Renal pelvis (tissue), 4 donors: ENCODE results near the gene GATAD2A. TPM values are rescaled to one million over a fixed set of nuclear protein-coding genes. Genes with fewer than 3 reads are reported as not detected.
"Not testable (repeated sequence)": the region's sequence is repeated elsewhere in the genome, so short reads cannot be mapped to it uniquely, and the experiment has no call there.

Experiments used
- DNase-seq: peaks from one replicate; pipeline ENCODE4 v3.0.0-alpha.2; 2013
- polyA plus RNA-seq, 3 donors: library from polyadenylated mRNA; unstranded; fragments of 120-200 nt; gene quantifications; one replicate each; pipeline ENCODE4 v1.2.1, GENCODE V29; 2013; ENCODE audit not compliant: insufficient read length in 3 of 3

The GATAD2A gene
- polyA plus RNA-seq, 3 donors: 48.7 to 61.4 (median 56.4) TPM

DNA sequence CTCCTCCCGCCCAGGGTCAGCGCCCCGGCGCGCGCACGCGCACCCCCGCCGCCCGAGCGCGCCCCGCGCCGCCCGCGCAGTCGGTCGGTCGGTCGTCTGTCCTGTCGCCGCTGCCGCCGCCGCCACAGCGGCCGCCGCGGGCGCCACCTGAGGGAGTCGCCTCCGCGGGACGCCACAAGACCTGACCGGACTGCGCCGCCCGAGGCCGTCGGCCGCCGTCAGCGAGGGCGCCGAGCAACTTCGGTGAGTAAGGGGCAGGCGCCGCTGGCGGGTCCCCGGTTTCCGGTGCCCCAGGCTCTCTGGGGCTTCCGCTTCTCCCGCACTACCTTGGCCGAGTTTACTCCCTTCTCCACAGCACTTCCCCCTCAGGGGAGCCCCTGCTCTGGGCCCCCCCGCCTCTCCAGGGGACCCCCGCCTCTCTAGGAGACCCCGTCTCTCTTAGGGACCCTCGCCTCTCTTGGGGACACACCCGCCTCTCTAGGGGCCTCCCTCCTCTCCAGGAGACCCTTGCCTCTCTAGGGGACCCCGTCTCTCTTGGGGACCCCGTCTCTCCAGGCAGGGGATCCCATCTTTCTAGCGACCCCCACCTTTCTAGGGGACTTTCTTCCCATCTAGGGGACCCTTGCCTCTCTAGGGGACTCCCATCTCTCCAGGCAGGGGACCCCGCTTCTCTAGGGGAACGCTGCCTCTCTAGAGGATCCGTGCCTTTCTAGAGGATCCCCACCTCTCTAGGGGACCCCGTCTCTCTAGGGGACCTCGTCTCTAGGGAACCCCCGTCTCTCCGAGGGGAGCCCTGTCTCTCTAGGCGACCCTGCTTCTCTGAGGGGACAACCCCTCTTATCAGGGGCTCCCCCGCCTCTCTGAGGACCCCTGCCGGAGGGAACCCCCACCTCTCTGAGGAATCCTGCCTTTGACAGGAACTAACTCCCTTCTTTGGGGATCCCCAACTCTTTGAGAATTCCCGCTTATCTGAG, 19.3 kb upstream of the GATAD2A start:
- no peak for DNase-seq

DNA sequence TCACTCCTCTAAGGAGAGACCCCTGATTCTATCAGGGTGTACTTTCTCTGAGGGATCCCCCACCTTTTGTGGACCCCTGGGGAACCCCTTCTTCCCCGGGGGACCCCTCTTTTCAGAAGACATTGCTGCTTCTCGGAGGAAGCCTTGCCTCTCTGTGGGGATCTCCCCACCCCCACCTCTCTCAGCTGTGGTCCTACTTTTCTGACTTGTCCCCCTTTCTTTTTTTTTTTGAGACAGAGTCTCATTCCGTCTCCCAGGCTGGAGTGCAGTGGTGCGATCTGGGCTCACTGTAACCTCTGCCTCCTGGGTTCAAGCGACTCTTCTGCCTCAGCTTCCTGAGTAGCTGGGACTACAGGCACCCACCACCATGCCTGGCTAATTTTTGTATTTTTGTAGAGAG, 18.4 kb upstream of the GATAD2A start:
- DNase-seq: no peak

DNA sequence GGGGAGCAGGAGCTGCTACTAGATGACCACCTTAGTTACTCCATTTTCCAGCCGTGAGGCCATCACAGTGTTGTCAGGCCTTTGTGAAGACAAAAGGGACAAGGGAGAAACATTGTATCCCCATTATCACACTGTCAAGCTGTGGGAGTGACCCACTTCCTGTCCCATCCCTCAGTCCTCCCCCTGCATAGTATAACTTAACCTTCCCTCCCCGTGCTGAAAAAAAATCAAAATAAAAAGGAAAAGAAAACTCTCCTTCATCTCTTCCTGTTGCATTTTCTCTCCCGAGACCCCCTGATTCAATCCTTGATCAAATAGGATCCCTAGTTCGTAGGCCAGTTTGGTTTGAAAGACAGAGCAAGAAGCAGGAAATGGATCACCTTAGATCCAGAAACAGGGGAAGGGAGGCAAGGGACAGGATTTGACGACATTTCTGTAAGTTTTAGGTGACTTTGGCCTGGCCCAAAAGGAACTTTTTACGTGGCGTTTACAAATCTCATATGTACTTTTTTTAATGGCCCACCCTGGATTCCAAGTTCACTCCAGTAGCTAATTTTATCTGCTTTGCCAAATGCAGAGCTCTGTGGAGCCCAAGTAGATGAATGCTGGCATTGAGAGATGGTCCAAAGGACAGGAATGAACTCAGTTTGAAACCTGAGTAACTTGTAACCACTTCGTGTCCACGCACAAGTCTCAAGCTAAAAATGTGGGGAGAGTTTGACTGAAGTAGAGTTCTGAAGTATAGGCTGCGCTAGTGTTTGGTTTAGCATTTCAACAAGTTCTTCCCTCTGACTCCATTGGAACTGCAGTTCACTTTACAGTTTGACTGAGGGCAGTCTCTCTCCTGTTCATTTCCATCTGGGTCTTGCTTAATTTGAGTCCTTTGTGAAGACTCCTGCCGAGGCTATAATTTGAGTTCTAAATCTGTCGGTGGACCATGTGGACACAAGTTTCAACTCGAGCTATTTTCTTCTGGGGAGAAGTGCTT, 16.6 kb upstream of the GATAD2A start:
- DNase-seq: no peak

DNA sequence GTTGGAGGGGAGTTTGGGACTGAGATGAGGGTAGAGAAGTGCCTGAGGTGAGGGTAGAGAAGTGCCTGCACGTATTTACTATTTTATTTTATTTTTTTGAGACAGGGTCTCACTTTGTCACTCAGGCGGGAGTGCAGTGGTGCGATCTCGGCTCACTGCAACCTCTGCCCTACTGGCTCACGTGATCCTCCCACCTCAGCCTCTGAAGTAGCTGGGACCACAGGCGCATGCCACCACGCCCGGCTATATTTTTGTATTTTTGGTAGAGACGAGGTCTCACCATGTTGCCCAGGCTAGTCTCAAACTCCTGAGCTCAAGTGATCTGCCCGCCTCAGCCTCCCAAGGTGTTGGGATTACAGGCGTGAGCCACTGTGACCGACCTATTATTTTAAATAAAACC, 15.8 kb upstream of the GATAD2A start:
- not testable (repeated sequence) for DNase-seq

DNA sequence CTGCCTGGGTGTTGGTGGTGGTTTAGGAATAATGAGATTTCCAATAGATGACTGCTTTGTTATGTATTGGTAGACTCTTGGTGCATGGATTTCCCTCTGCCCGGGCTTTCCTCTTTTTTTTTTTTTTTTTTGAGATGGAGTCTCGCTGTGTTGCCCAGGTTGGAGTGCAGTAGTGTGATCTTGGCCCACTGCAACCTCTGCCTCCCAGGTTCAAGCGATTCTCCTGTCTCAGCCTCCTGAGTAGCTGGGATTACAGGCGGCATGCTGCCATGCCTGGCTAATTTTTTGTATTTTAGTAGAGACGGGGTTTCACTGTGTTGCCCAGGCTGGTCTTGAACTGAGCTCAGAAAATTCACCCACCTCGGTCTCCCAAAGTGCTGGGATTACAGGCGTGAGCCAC, 11.1 kb upstream of the GATAD2A start:
- not testable (repeated sequence) for DNase-seq

DNA sequence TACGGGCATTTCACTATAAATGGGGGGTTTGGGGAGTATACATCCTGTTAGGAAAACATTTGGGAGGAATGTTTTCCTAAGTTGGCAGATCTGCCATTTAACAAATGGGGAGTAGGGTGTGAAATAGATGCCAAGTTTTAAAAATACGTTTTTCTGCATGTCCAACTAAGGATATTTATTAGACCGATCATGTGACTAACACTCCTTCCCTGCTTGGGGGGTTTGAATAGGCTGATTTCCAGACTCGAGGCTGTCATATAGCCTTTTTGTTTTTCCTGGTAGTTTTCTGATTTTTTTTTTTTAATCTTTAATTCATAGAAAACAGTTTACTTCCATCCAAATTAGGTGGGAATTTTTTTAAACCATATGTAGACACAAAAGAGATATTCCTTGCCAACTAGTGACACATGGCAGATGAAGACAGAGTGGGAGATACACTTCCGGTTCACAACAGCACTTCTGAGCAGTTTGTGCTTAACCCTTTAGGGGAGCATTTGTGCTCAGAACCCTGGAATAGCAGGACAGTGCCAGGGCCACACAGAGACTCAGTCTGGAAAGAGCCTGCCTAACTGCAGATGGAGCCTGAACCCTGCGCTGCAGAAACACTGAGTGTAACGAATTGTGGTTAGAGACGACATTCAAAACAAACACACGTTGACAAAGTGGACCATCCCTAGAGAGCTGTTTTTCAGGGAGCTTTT, 5.6 kb upstream of the GATAD2A start:
- no peak for DNase-seq

DNA sequence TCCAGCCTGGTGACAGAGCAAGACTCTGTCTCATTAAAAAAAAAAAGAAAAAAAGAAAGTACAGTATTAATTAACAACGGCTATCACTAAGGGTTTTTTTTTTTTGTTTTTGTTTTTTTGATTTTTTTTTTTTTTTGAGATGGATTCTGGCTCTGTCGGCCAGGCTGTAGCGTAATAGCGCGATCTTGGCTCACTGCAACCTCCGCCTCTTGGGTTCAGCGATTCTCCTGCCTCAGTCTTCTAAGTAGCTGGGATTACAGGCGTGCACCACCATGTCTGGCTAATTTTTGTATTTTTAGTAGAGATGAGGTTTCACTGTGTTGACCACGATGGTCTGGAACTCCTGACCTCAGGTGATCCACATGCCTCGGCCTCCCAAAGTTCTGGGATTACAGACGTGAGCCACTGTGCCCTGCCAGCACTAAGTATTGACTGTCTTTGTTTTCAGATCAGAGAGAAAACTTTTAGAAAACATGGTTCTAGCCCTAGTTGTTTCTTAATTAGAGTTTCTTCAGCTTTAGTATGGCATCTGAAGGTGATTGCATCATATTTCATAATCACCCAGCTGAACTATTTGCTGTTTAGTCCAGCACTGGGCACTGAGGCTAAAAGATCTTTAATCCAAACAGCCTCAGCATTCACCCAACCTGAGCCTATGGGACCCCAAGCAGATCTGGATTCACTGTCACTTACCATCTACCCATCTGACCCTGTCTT, 2.7 kb upstream of the GATAD2A start:
- DNase-seq: no peak

DNA sequence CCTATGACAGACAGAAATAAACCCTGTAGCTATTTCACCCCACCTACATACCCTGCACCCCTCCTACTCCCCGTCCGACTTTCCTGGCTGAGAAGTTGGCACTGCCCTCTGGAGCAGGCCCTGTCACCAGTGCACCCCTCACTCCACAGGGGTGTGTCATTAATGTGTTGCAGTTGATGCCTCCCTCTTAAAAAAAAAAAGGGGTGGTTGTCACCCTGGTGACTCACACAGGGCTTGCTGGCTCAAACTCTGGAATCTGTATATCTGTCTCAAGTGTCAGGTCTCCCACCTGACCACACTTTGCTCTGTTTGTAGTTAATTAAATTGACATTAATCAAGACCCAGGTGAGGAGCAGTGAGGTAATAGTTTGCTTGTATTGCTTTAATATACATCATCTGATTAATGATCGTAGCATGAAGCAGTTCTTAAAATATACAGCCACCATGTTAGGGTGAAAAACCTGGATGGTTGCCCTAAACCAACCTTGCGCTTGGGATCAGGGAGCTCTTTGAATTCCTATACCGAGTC, 2.0 kb upstream of the GATAD2A start:
- no peak for DNase-seq

DNA sequence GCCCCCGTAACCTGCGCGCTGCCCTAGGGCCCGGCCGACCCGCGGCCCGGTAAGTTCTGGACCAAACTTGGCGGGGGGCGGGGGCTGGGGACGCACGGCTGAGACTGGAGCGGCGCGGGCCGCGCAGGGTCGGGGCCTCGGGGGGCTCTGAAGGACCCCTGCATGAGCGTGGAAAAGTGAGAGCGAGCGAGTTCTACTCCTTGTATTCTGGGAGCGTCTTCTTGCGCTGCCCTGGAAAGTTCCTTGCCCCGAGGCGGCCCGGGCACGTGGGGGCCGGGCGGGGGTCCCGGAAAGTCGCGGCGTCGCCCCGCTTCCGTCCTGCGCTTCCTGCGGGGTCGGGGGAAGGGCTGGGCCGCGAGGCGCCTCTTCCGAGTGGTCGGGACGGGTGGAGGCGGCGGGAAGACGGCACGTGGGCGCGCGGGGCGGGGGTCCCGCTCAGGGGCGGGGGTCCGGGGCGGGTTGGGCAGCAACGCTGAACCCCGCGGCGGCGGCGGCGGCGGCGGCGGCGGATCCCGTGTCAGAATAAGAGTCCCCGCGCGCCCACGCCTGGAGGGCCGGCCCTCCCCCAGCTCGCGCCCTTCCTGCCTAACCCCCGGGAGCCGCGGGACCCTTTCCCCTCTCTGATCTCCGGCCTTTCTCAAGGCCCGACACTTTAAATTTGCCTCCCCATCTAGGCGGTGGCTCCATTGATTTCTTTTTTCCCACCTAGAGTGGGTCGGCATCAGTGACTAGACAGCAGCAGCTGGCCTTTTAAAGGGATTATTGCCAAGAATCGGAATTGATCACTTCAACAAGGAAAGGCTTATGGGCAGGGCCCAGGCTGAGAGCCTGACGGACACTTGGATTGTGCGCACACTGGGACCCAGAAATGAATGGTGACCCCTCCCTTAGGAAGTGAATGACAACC, 749 bp downstream of the GATAD2A start:
- no peak for DNase-seq

DNA sequence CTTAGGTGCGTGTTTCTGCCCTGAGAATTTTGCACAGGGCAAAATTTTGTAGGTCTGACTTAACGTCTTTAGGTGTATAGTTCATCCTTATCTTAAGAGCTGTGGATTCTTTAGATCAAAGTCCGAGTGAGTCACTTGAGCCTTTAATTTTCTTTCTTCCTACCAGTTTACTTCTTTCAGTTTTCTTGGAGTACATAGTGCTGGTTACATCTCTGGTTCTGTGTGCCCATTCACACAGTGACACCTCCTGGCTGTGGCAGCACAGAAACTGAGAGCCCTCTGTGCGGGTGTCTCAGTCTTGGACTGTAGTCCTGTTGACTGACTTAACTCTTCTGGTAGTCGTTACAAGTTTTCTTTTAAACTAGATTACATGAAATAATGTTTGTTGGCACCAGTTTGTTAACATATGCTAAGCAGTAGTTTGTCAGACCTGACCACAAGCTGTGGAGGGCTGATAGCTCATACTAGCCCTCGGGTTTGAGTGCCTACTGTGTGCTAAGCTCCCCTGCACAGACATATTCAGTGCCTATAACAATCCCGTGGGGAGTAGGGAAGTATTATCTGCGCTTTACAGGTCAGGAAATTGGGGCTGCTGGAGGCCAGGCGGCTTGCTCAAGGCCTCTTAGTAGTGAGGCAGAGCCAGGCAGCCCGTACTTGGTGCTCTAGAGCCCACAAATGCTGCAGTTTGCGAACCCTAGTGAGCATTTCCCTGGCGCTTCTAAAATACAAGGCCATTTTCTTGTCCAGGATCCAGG, 1.6 kb downstream of the GATAD2A start:
- DNase-seq: no peak

DNA sequence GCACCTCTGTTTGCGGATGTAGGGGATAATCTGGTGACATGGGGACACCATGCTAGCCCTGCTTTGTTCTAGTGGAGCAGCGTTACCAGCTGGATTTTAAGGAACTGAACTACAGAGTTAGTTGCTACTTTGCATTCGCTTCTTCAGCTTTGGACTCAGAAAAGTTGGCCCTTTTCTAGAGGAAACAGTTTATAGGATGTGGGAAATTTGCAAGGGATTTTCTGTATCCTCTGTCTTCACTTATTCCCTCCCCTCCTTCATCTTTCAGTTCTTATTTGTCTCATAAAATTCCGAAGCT, 2.1 kb downstream of the GATAD2A start:
- DNase-seq: no peak

DNA sequence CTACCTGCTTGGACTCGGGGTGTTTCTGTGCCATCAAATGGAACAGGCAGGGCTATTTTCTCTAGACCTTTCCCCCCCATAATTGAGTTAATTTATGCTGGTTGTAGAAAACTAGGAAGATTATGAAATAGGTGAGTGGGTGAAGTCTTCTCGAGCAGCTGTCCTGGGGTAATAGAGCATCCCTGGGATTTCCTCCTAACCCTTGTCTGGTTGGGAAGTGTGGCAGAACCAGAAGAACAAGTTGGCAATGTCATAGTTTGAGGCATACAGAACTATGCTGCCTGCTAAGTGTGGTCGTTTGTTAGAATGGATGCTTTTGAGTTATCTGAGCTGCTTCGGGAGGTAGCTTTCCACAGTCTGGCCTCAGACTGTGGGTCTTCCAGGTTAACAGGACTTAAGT, 3.7 kb downstream of the GATAD2A start:
- no peak for DNase-seq

DNA sequence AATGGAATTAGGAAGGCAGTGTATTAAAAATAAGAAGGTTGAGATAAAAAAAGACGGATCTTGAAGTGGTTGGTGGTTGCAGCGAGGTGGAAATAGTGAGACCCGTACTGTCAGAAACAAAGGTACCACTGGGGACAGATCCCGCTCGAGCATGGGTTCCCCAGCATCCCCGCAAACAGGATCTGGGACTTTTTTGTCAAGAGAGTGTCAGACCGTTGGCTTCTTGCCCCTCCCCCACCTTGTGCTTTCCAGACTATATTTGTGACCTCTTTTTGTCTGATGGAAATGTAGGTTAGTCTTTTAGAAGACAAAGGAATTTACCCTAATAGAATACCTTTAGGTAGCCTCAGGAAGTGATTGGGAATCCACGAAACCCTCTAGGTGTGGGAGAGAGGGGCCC, 4.2 kb downstream of the GATAD2A start:
- no peak for DNase-seq

DNA sequence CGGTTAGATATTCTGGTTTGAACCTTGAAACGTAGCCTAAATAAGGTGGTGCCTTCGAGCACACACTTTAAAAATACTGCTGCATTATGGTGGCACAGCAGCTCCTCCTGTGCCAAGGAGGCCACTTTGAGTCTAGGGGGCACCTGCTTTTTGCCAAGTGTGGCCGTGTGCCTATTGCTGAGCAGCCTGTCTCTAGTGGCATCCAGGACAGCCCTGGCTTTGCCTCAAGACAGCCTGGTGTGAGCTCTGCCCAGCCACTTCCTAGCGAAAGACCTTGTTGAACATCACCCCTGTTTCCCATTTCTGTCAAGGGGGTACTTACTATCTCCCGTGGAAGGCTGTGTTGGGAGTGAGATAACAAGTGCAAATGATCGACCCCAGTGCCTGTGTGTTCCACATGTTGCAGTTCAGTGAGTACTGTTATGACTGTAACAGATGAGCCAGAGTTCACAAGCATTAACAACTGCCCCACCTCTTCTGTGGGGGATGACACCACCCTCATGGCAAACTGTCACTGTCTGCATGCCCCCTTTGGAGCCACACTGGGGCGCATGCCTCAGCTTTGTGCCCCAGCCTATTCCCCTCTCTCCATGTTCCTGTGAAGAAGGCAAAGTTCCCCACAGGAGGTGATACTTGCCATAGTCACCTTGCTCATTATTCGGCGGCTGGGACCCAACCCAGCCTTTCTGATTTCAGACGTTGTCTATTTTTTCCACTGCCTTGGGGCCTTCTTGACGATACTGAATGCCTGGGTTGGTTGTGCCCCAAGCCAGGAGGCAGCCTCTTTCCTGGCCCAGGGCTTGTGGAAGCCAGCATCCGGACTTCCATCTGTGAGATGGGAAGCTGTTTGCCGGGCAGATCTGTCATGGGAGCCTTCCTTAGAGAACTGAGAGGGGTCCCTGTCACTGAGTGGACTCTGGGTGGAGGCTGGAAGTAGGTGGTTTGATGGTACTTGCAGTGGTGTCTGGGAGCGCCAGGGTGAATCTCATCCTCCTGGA, 5.4 kb downstream of the GATAD2A start:
- DNase-seq: no peak

DNA sequence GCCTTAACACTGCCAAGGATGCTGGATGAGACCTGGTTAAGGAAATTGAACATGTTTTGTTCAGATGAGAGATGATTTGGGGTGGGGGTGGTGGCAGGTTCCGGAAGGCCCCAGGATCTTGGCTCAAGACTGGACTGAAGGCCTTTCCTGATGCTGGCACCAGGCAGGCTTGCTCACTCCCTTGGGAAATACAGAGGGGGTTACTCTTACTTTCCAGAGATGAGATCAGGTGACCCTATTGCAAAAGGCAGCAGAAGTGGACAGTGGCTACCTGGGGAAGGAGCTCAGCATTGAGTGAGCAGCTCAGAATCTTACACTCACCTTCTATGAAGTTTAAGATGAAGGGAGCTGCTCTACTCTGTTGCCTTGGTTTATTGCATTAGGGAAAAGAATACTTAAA, 10.8 kb downstream of the GATAD2A start:
- no peak for DNase-seq

DNA sequence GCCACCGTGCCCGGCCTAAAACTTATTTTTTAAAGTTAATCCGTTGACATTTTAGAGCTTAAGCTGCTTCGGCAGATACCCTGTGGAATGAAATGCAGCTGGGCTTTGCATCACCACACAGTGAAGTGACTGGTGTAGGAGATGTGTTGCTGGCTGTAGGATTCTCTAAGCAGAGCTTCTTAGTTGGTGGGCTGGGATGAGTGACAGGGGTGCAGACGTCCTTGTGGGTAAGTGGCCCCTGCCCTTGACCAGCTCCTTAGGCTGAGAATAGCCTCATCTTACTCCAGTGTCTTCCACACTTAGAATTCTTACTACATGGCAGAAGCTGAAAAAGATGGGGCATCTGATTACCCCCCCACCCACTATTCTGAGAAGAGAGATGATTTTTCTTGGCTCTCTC, 11.6 kb downstream of the GATAD2A start:
- DNase-seq: no peak

DNA sequence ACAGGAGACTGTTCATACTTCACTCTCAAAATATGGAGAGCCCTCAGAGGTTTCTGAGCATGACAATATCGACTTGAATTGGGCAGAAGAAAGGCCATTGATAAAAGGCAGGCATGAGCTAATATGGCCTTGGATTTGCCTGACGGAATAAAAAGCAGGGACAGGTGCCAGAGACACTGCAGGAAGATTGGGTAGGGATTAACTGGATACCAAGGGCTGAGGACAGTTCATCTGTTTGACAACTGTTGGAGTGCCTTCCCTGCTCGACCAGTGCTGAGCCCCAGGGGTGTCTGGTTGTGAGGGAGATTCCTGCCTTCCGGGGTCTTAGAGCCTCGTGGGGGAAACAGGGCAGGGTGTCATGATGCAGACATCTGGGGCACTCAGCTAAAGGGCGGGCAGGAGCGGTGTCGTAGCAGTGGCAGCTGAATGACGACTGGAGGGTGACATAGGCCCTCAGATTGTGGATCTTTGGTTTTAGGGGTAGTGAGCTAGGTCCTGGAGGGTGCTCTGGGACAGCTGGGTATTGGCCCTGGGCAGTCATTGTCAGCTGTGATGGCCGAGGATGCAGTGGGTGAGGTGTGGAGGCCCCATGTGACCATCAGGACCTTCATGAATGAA, 12.3 kb downstream of the GATAD2A start:
- DNase-seq: no peak
